Immature natural killer cell (primary cell): ENCODE data around the gene BHLHE23. TPM values are rescaled to one million over a fixed set of nuclear protein-coding genes. Genes with fewer than 3 reads are reported as not detected.
A peak's percentile ranks its signal among the peaks of the same experiment; 100 is the strongest.

Source experiments
- DNase-seq, 3 donors: peaks; one replicate each; pipeline ENCODE4 v3.0.0; 2022; ENCODE audit warnings: mixed read lengths in 1 of 3
- H3K27ac Mint-ChIP-seq, 6 donors: one replicate each; pipeline ENCODE4 v1.8.0; 2020; ENCODE audit warnings: mixed read lengths in 6 of 6, mild to moderate bottlenecking in 5 of 6, inconsistent platforms in 4 of 6, moderate library complexity in 3 of 6
- H3K27me3 Mint-ChIP-seq, 3 donors: one replicate each; pipeline ENCODE4 v1.8.0; 2020 to 2021; ENCODE audit warnings: low read depth in 3 of 3, mild to moderate bottlenecking in 3 of 3, mixed read lengths in 3 of 3, moderate library complexity in 3 of 3, inconsistent platforms in 1 of 3
- H3K36me3 Mint-ChIP-seq, 3 donors: one replicate each; pipeline ENCODE4 v1.8.0; 2020; ENCODE audit warnings: mixed read lengths in 3 of 3, inconsistent platforms in 2 of 3, mild to moderate bottlenecking in 2 of 3
- H3K4me1 Mint-ChIP-seq, 2 donors: one replicate each; pipeline ENCODE4 v1.8.0; 2020; ENCODE audit warnings: inconsistent platforms in 2 of 2, mild to moderate bottlenecking in 2 of 2, mixed read lengths in 2 of 2, moderate library complexity in 1 of 2
- H3K4me3 Mint-ChIP-seq, 5 donors: one replicate each; pipeline ENCODE4 v1.8.0; 2020; ENCODE audit warnings: mild to moderate bottlenecking in 5 of 5, mixed read lengths in 5 of 5, inconsistent platforms in 3 of 5, moderate library complexity in 3 of 5
- H3K9me3 Mint-ChIP-seq, 6 donors: one replicate each; pipeline ENCODE4 v1.8.0; 2020; ENCODE audit warnings: mild to moderate bottlenecking in 6 of 6, mixed read lengths in 6 of 6, inconsistent platforms in 4 of 6, moderate library complexity in 3 of 6
- polyA plus RNA-seq, 3 donors: library from polyadenylated mRNA; unstranded; fragments of 300-500 nt; fragmentation: Illumina TruSeq; gene quantifications; one replicate each; pipeline ENCODE4 v1.2.3, GENCODE V29; 2021

BHLHE23 gene
- polyA plus RNA-seq, 3 donors from 2014 or later = not detected

DNA sequence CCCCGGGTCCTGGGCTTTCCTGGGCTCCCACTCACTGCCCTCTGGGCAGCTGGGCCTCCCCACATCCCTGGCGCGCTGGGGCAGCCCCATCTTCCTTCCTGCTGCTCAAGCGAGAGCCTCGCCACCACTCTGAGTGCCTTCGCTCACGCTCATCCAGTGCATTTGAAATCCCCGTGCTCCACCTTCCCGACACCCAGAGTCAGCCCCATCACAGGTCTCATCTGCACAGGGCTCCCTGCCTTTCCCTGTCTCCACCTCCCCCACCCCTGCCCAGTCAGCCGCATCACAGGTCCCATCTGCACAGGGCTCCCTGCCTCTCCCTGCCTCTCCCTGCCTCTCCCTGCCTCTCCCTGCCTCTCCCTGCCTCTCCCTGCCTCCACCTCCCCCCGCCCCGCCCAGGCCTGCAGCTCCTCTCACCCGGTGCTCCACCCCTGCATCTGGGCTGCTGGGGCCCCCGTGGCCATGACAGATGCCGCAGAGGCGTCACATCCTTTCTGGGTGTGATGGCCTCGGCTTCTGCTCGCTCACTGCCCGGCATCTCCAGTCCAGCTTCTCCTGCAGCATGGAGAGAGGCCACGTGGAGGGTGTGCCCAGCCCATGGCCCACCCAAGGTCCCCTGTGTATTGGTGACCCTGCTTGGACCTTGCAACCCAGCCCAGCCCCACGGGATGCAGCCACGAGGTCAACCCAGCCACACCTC lies 9.0 kb upstream of the BHLHE23 start:
- H3K9me3 Mint-ChIP-seq = peaks cover 3 to 22% (median 13%) of the 10 kb centered on the region in 6 donors
- no peaks in the 10 kb centered on the region for H3K4me1 Mint-ChIP-seq
- H3K27me3 Mint-ChIP-seq = peaks cover 8 to 34% (median 29%) of the 10 kb centered on the region in 3 donors
- no peak overlapping the region for H3K27ac Mint-ChIP-seq
- peaks cover 0 to 9% (median 5%) of the 10 kb centered on the region in 3 donors for H3K36me3 Mint-ChIP-seq
- DNase-seq = no peak
- no peak overlapping the region for H3K4me3 Mint-ChIP-seq

- peaks cover 10 to 35% (median 33%) of the 10 kb centered on the region in 3 donors for H3K27me3 Mint-ChIP-seq
- peaks cover 3 to 4% of the 10 kb centered on the region in 2 donors for H3K4me1 Mint-ChIP-seq
- DNase-seq = no peak
- no peak overlapping the region for H3K4me3 Mint-ChIP-seq
- H3K36me3 Mint-ChIP-seq = peaks cover 0 to 9% (median 5%) of the 10 kb centered on the region in 3 donors
- H3K27ac Mint-ChIP-seq = no peak overlapping the region
- H3K9me3 Mint-ChIP-seq = peaks cover 4 to 22% (median 13%) of the 10 kb centered on the region in 6 donors
Measured at GRCh38 chr20:63015147-63015661, 8.4 kb upstream of the BHLHE23 start.

DNA sequence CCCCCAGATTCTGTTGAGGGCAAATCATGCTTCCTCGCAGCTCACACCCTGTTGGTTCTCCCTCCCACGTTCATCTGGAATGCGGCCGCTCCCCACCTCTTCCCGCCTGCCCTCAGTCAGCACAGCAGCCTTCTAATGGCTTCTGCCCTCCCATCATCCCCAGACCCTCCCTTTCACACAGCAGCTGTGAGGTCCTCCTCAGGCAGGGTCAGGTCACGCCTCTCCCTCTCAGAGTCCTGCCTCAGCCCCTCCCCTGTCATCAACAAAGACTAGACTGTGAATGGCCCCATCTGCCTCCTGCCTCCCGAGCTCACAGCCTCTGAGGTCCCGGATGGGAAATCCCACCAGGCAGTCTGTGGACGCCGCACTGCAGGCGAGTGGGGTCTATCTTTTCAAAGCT lies 7.9 kb upstream of the BHLHE23 start:
- no peak for DNase-seq
- Mint-ChIP-seq H3K9me3 (peaks cover 4 to 22% (median 13%) of the 10 kb centered on the region in 6 donors), H3K27me3 (peaks cover 13 to 38% (median 37%) of the 10 kb centered on the region in 3 donors), H3K27ac (no peak overlapping the region), H3K4me1 (peaks cover 3 to 8% of the 10 kb centered on the region in 2 donors), H3K36me3 (peaks cover 0 to 9% (median 5%) of the 10 kb centered on the region in 3 donors), H3K4me3 (no peak overlapping the region)

DNA sequence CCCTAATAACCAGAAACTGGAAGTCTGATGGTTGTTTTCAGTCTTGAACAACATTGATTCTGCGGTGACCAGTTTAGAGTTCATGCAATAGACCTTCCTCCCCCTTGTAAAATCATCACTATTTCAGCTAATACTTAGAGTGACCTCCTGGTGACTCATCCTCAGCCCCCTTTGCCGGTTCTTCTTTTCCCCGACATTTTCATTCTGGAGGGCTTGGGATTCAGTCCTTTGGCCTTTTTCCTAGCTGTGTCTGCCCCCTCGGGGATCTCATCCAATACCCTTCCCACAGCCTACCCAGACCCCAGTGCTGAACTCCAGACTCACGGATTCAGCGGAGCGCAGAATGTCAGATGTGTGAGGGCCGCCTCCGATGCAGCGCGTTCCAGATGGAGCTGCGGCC lies 7.5 kb upstream of the BHLHE23 start:
- no peak for DNase-seq
- H3K27me3 Mint-ChIP-seq = peaks cover 14 to 39% (median 37%) of the 10 kb centered on the region in 3 donors

GRCh38 chr20:63013207-63013606 lies 6.4 kb upstream of the BHLHE23 start:
- DNase-seq = no peak
- Mint-ChIP-seq H3K36me3 (peaks cover 0 to 9% (median 5%) of the 10 kb centered on the region in 3 donors), H3K4me3 (no peak overlapping the region), H3K4me1 (peaks cover 7 to 13% of the 10 kb centered on the region in 2 donors), H3K27me3 (peaks cover 19 to 39% (median 37%) of the 10 kb centered on the region in 3 donors), H3K27ac (no peak overlapping the region), H3K9me3 (peaks cover 4 to 22% (median 13%) of the 10 kb centered on the region in 6 donors)

More for the DNA sequence above, 7.5 kb upstream of the BHLHE23 start:
- Mint-ChIP-seq H3K9me3 (peaks cover 4 to 22% (median 13%) of the 10 kb centered on the region in 6 donors), H3K36me3 (peaks cover 0 to 9% (median 5%) of the 10 kb centered on the region in 3 donors), H3K4me1 (peaks cover 3 to 8% of the 10 kb centered on the region in 2 donors), H3K27ac (no peak overlapping the region), H3K4me3 (no peak overlapping the region)

DNA sequence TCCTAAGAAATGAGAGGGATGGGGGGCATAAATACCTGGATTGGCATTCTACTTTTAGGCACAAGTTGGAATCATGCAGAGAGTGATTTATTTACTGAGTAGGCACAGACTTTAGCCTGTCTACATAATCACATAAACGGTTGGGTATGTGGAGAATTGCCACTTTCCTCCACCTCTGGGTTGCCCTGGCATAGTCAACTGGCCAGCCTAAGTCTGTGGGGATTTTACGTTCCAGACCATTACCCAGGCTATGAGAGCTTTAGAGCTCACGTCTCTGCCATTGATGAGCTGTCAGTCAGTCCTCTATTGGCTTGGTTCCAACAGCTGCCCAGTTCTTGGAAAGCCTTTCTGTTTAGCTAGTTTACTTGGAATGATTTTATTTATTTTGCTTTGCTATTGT lies 5.0 kb upstream of the BHLHE23 start:
- no peak overlapping the region for H3K4me3 Mint-ChIP-seq
- peaks cover 26 to 45% (median 37%) of the 10 kb centered on the region in 3 donors for H3K27me3 Mint-ChIP-seq
- DNase-seq = no peak
- peaks cover 7 to 13% of the 10 kb centered on the region in 2 donors for H3K4me1 Mint-ChIP-seq
- H3K27ac Mint-ChIP-seq = no peak overlapping the region
- H3K36me3 Mint-ChIP-seq = peaks cover 0 to 9% (median 5%) of the 10 kb centered on the region in 3 donors
- H3K9me3 Mint-ChIP-seq = peaks cover 4 to 22% (median 13%) of the 10 kb centered on the region in 6 donors

GRCh38 chr20:63009988-63010769 lies 3.4 kb upstream of the BHLHE23 start:
- Mint-ChIP-seq H3K9me3 (peaks cover 4 to 22% (median 13%) of the 10 kb centered on the region in 6 donors), H3K4me3 (peak overlapping the region in 3 of 5 donors; percentile 82 to 87 (median 82)), H3K27me3 (peaks cover 33 to 49% (median 35%) of the 10 kb centered on the region in 3 donors), H3K36me3 (peaks cover 0 to 9% (median 5%) of the 10 kb centered on the region in 3 donors), H3K4me1 (peaks cover 7 to 13% of the 10 kb centered on the region in 2 donors), H3K27ac (peak overlapping the region in 2 of 6 donors; percentile 19 to 67)
- peak; percentile 38 to 56 (median 42) for DNase-seq

DNA sequence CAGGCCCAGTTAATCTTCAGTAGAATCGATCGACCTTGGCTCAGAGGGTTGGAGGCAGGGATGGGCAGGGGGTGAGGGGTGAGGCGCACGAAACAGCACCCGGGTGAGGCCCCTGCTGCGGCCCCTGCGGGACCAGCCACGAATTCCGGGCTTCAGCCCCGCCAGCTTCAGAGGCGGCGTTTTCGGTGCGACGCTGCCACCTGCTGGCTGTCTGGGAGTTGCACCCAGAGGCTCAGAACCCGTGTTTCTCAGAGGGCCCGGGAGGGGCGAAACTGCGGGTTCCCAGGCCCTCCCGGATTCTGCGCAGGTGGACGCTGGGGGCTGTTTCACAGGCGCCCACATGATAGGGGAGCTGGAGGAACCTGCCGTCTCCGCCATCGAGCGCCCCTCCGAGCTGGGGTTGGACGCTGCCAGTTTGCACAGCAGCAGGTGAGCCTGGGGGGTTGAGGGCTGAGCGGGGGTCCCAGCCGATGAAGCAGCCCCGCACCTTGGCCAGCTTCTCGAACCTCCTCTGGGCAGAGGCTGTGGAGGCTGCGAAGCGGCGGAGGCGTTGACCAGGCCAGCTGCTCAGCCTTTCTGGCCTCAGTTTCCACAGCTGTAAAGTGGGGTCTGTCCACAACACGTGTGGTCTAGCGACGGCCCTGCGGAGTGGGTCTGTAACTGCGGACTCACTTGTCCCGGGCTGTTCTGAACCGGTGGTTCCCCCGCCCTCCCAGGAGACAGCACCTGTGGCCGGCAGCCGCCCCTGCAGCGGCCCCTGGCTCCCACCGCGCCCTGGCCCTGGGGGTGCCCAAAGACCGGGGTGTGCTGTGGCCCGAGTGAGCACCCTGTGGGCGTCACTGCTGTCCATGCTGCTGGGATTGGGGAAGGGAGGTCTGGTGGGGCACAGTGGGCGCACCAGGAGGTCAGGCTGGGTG lies 2.5 kb upstream of the BHLHE23 start:
- H3K9me3 Mint-ChIP-seq = peaks cover 4 to 20% (median 12%) of the 10 kb centered on the region in 6 donors
- peaks cover 7 to 18% of the 10 kb centered on the region in 2 donors for H3K4me1 Mint-ChIP-seq
- H3K4me3 Mint-ChIP-seq = peak overlapping the region in 4 of 5 donors; percentile 33 to 44 (median 40)
- H3K27me3 Mint-ChIP-seq = peaks cover 34 to 47% (median 35%) of the 10 kb centered on the region in 3 donors
- peaks cover 0 to 9% (median 5%) of the 10 kb centered on the region in 3 donors for H3K36me3 Mint-ChIP-seq
- DNase-seq = peak; percentile 74 to 80 (median 78)
- H3K27ac Mint-ChIP-seq = no peak overlapping the region

GRCh38 chr20:63008541-63009044 lies 1.8 kb upstream of the BHLHE23 start:
- H3K36me3 Mint-ChIP-seq = peaks cover 0 to 5% (median 4%) of the 10 kb centered on the region in 3 donors
- no peak for DNase-seq
- peak overlapping the region in 2 of 5 donors; percentile 33 to 44 for H3K4me3 Mint-ChIP-seq
- H3K9me3 Mint-ChIP-seq = peaks cover 4 to 13% (median 9%) of the 10 kb centered on the region in 6 donors
- no peak overlapping the region for H3K27ac Mint-ChIP-seq
- H3K4me1 Mint-ChIP-seq = peaks cover 7 to 19% of the 10 kb centered on the region in 2 donors
- H3K27me3 Mint-ChIP-seq = peaks cover 34 to 40% (median 38%) of the 10 kb centered on the region in 3 donors

DNA sequence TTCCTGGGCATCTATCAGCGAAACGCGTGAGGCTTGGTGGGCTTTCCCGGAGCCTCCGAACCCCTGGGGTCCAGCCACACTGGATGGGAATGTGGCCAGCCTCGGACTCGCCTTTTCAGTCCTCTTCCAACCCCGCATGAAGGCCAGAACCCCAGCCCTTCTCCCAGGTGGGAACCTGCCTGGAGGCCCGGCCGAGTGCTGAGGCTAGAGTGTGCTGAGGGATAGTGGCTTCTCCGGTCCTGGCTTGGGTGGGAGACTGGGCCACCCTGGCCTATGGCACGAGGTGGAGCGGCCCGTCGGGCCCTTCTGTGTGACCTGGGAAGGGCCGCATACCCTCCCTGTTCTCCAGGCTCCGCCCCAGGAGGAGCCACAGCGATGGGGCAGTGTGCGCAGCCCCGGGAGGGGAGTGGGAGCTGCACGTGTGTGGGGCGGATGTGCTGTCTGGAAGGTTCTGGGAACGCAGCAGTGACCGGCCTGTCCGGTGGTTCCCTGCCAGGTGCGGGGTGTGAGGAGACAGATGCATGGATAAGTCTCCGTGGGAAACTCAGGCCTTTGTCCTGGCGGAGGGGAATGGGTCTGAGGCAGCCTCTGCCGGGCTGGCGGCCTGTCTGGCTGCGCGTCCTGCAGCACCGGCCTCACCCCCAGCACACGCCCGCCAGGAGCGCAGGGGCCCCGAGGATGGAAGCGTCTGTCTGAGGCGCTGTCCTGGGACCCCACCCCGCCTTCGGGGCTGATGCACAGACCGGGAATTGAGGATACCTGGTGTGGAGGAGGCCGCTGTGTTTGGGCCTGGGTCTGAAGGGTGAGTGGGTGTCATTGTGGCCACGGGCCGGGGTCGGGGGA lies 1.1 kb upstream of the BHLHE23 start:
- Mint-ChIP-seq H3K36me3 (no peaks in the 10 kb centered on the region), H3K27ac (no peak overlapping the region), H3K4me3 (no peak overlapping the region), H3K9me3 (peaks cover 0 to 6% (median 4%) of the 10 kb centered on the region in 6 donors), H3K27me3 (peaks cover 32 to 42% (median 34%) of the 10 kb centered on the region in 3 donors), H3K4me1 (peaks cover 7 to 19% of the 10 kb centered on the region in 2 donors)
- no peak for DNase-seq

- DNase-seq = no peak
- no peak overlapping the region for H3K27ac Mint-ChIP-seq
- H3K4me3 Mint-ChIP-seq = no peak overlapping the region
- peaks cover 7 to 19% of the 10 kb centered on the region in 2 donors for H3K4me1 Mint-ChIP-seq
- H3K9me3 Mint-ChIP-seq = peaks cover 0 to 4% (median under 1%) of the 10 kb centered on the region in 6 donors
- no peaks in the 10 kb centered on the region for H3K36me3 Mint-ChIP-seq
- peaks cover 32 to 44% (median 32%) of the 10 kb centered on the region in 3 donors for H3K27me3 Mint-ChIP-seq
Measured at GRCh38 chr20:63007360-63007645, 539 bp upstream of the BHLHE23 start.
